Kidney (tissue), 14 donors: ENCODE results near the gene CNOT11. TPM values are rescaled to one million over a fixed set of nuclear protein-coding genes. Genes with fewer than 3 reads are reported as not detected.

Experiments
- DNase-seq, 5 donors: peaks; one replicate each; pipeline ENCODE4 v3.0.0-alpha.2; 2013 to 2020
- FAIRE-seq: peaks from 2 replicates; lab custom pipeline; 2012; peaks lifted over from hg19 to GRCh38; lab: Jason Lieb, UNC
- H3K27ac ChIP-seq, 2 donors: one replicate each; pipeline ENCODE4 v1.7.0; 2013; ENCODE audit warnings: low read depth in 2 of 2, low read length in 2 of 2, inconsistent platforms in 1 of 2
- H3K27me3 ChIP-seq: one replicate; pipeline ENCODE4 v1.7.1; 2013; ENCODE audit warnings: low read length, inconsistent platforms; ENCODE audit not compliant: control insufficient read depth, insufficient read depth
- H3K36me3 ChIP-seq, 3 donors: one replicate each; pipeline versions ENCODE4 v1.7.0 to v1.7.1; 2013; ENCODE audit warnings: low read length in 3 of 3, control low read depth in 1 of 3, inconsistent platforms in 1 of 3; ENCODE audit not compliant: insufficient read depth in 3 of 3, control insufficient read depth in 2 of 3
- H3K4me1 ChIP-seq, 3 donors: one replicate each; pipeline versions ENCODE4 v1.7.0 to v1.7.1; 2013; ENCODE audit warnings: low read length in 3 of 3, inconsistent platforms in 1 of 3, low read depth in 1 of 3; ENCODE audit not compliant: control insufficient read depth in 2 of 3, insufficient read depth in 2 of 3
- H3K4me3 ChIP-seq, 3 donors: one replicate each; pipeline versions ENCODE4 v1.7.0 to v1.8.1; 2013; ENCODE audit warnings: low read length in 3 of 3, control low read depth in 1 of 3, inconsistent platforms in 1 of 3
- H3K9ac ChIP-seq, 3 donors: one replicate each; pipeline versions ENCODE4 v1.7.0 to v1.7.1; 2013; ENCODE audit warnings: low read length in 3 of 3, control low read depth in 1 of 3, inconsistent platforms in 1 of 3
- H3K9me3 ChIP-seq, 3 donors: one replicate each; pipeline versions ENCODE4 v1.7.0 to v1.7.1; 2013; ENCODE audit warnings: low read length in 3 of 3, control low read depth in 1 of 3, inconsistent platforms in 1 of 3; ENCODE audit not compliant: control insufficient read depth in 2 of 3, insufficient read depth in 1 of 3
- intact Hi-C: fragments of 100-400 bp; cut with DNase I; formaldehyde crosslinking; loops from one replicate; pipeline ENCODE4 v1.11.1; 2022
- polyA plus RNA-seq: library from polyadenylated mRNA; stranded (reverse); fragments of 350-450 nt; fragmentation: Illumina TruSeq; extraction: RNeasy Lipid Tissue Mini Kit (QIAGEN cat#74804); gene quantifications from one replicate; pipeline ENCODE4 v1.2.3, GENCODE V29; 2014; ENCODE audit warnings: low read depth, low replicate concordance; ENCODE audit not compliant: insufficient read depth
- total RNA-seq: library from RNA; stranded (reverse); fragmentation: NEBNext Ultra II Directional; extraction: Animal tissue kit (Norgen Biotek cat#: 25700); gene quantifications from one replicate; pipeline ENCODE4 v1.2.1, GENCODE V29; 2021
- TF ChIP-seq, protein P1 (sequence below): IDR thresholded peaks from 3 replicates; pipeline ENCODE4 v1.5.1; 2012; ENCODE audit warnings: mild to moderate bottlenecking, moderate library complexity, borderline replicate concordance; ENCODE audit not compliant: insufficient read depth; ENCODE audit errors: extremely low read depth
- donor health status: control.
- donor health status: control.
- donor health status: control.
- donor health status: control.
- donor health status: control.
- donor health status: DM: yes; HTN: yes; CAD: no.
- donor health status: Normal renal cell carcinoma (clear cell type).

Gene CNOT11
- total and polyA plus RNA-seq, 2 donors from 2014 or later = 28.4 to 45.7 TPM

DNA sequence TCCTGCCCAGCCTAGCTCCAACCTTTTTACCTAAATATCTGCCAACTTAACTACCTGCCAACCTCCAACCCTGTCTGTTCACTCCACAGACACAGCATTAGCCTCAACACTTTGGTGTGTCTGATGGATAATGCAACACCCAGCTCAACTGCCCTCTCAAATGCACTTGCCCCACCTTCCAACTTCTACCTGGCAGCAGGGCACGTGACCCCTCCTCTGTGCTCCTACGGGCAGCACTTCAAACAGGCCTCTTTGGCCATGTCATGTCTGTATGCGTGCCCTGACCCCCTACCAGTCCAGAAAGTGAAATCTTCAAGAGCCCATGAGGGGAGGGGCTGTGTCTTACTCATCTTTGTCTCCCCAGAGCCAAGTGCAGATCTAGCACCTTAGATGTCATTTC lies 30.3 kb downstream of the CNOT11 start:
- intact Hi-C loops = no loop called here
- H3K9me3 ChIP-seq = no peaks in the 10 kb centered on the region
- no peaks in the 10 kb centered on the region for H3K4me1 ChIP-seq
- H3K27me3 ChIP-seq = no peaks in the 10 kb centered on the region
- no peak overlapping the region for H3K27ac ChIP-seq
- DNase-seq (no peak), FAIRE-seq (no peak)
- peaks cover 5 to 41% (median 29%) of the 10 kb centered on the region in 3 donors for H3K36me3 ChIP-seq
- TF ChIP-seq, protein P1, sequence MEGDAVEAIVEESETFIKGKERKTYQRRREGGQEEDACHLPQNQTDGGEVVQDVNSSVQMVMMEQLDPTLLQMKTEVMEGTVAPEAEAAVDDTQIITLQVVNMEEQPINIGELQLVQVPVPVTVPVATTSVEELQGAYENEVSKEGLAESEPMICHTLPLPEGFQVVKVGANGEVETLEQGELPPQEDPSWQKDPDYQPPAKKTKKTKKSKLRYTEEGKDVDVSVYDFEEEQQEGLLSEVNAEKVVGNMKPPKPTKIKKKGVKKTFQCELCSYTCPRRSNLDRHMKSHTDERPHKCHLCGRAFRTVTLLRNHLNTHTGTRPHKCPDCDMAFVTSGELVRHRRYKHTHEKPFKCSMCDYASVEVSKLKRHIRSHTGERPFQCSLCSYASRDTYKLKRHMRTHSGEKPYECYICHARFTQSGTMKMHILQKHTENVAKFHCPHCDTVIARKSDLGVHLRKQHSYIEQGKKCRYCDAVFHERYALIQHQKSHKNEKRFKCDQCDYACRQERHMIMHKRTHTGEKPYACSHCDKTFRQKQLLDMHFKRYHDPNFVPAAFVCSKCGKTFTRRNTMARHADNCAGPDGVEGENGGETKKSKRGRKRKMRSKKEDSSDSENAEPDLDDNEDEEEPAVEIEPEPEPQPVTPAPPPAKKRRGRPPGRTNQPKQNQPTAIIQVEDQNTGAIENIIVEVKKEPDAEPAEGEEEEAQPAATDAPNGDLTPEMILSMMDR = no peak
- H3K4me3 ChIP-seq = no peak overlapping the region
- no peak overlapping the region for H3K9ac ChIP-seq

DNA sequence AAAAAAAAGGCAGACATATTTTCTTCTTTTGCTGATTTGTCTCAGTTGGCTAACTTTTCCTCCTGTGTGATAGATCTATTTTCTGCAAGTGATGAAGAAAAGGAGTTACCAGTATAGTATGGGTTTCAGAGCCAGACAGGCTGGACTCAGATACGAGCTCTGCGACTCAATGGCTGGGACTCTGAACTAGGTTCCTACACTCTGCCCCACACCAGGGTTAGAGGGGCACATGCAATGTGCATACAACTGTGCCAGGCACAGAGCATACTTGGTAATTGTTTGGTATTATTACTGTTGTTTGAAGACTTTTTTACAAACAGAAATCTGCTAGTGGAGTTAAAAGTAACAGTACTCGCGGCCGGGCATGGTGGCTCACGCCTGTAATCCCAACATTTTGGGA lies 34.0 kb downstream of the CNOT11 start:
- no peak for DNase-seq
- TF ChIP-seq, protein P1 = no peak
- Histone ChIP-seq H3K27me3 (no peaks in the 10 kb centered on the region), H3K27ac (no peak overlapping the region), H3K9me3 (no peaks in the 10 kb centered on the region), H3K9ac (no peak overlapping the region), H3K4me3 (no peak overlapping the region), H3K4me1 (no peaks in the 10 kb centered on the region), H3K36me3 (peaks cover 5 to 25% (median 23%) of the 10 kb centered on the region in 3 donors)
- no peak for FAIRE-seq
- intact Hi-C loops = no loop called here

DNA sequence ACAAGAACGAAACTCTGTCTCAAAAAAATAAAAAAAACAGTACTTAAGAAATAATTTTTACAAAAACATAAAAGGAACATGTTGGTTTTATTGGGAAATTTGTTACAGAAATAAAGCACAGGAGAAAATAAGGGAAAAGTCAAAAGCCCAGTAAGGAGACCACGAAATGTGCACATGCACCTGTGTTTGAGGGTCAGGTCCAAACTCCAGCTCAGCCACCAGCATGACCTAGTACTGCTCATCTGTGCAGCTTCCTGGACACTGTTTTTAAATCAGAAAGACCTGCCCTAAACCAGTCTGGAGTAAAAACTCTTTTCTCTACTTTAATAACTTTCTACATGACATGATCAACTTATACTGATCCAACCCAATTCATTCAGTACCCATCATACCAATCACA lies 34.6 kb downstream of the CNOT11 start:
- Histone ChIP-seq H3K4me3 (no peak overlapping the region), H3K4me1 (no peaks in the 10 kb centered on the region), H3K9ac (no peak overlapping the region), H3K27ac (no peak overlapping the region), H3K36me3 (peaks cover 5 to 20% (median 17%) of the 10 kb centered on the region in 3 donors), H3K9me3 (no peaks in the 10 kb centered on the region), H3K27me3 (no peaks in the 10 kb centered on the region)
- FAIRE-seq (no peak), DNase-seq (no peak)
- intact Hi-C loops = no loop called here
- TF ChIP-seq, protein P1 = no peak

DNA sequence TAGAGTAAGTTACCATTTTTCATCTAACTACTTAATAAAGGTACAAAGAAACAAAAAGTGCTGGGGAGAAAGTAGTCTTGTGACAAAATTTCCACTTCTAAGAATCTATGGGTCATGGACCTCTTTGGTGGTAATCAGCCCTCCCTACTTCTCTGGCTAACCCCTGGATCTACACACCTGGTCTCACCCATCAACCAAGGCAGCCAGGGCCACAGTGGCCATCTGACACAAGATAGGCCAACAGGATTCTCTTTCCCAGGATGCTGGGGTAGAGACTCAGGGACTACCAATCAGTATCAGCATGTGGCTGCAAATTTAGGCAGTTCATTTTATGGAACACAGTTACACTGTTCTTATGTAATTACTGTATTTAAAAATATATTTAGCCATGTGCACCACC lies 38.0 kb downstream of the CNOT11 start:
- Histone ChIP-seq H3K27me3 (no peaks in the 10 kb centered on the region), H3K4me3 (no peak overlapping the region), H3K36me3 (peaks cover 2 to 5% (median 5%) of the 10 kb centered on the region in 3 donors), H3K4me1 (no peaks in the 10 kb centered on the region), H3K9me3 (no peaks in the 10 kb centered on the region), H3K9ac (no peak overlapping the region), H3K27ac (no peak overlapping the region)
- intact Hi-C loops = no loop called here
- DNase-seq = no peak
- TF ChIP-seq, protein P1 = no peak
- no peak for FAIRE-seq
